ENCODE measurements around the gene SH2D5.

SH2D5 gene

DNA sequence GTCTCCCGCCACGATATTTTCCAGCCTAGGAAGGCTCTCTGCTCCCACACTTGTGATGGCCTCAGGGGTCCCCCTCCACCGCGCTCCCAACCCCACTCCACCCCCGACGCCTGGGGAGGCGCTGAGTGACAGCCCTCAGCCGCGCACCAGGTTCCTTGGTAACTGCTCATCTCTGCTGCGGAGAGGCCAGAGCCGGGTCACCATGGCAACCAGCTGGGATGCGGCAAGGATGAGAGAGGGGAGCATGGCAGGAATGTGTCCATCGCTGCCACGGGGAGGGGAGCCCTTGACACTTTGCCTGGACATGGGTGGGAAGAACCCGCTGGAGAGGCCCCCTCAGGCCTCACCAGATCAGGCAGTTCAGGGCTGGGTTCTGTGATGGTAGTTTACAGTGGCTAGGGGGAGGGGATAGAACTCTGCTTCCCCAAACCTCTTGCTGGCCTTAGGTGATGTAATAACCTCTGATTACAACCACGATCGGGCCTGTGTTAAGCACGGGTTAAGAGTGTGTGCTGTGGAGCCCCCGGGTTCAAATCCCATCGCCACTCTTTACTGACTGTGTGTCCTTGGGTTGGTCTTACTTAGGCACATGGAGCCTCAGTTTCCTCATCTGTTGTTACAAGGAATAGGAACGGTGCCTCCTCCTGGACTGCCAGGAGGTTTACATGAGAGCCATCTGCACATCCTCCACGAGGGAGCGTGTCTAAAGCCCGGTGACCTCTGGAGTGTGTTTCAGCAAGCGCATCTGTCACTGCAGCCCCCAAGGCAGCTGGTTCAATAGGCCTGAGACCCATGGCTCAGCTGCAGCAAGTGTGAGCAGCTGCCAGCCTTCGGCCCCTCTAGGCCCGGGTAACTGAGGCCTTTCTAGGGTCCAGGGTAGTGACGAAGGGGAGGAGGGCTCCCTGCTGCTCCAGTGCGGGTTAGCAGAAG lies 21.0 kb downstream of the SH2D5 start:
- no peak for DNase-seq

DNA sequence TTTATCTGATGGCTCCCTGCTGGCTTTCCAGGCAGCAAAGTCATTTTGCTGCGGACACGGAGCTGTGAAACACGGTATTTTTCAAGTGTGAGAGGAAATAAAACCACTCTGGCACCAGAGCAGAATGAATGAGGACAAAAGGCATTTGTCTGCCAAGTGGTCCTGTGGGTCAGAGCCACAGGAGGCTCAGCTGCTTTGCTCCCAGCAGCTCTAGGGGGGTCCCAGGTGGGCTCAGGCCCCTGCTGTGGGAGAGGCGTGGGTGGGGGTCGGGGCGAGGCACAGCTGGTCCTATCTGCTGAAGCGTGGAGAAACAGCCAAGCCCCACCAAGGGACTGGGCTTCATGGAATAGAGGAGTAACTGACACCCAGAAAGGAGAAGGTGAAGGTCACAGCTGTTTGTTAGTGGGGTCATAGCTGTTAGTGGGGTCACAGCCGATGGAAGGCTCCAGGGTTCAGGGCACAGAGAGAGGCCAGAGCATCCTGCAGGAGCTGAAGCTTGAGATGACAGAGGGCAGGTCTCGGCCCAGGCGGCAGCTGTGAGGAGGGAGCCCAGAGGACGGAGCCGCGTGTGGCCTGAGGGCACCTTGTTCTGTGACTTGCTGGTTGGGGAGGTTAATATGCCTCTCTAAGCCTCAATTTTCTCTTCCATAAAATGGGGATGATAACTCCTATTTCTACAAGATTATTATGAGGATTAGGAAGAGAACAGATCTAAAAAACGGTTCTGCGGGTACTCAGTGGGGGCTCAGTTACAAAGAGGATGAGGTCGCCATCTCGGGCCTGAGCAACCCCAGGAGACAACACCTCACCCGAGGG lies 21.8 kb downstream of the SH2D5 start:
- DNase-seq = no peak

DNA sequence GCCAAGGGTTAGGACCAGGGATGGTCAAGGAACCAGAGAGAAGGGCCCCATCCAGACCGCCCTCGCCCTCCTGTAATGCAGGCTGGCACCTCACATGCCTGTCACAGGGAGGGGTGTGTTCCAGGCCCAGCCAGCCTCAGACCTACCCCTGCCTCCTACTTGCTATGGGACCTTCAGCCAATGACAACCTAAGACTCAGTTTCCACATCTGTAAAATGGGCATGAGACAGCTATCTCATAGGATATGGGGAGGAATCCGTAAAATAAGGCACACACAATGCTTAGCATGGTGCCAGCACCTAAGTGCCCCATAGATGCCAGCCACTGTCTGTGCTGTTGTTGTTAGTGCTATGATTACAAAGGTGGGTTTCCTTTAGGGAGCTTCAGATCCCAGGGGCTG lies 22.6 kb downstream of the SH2D5 start:
- no peak for DNase-seq

DNA sequence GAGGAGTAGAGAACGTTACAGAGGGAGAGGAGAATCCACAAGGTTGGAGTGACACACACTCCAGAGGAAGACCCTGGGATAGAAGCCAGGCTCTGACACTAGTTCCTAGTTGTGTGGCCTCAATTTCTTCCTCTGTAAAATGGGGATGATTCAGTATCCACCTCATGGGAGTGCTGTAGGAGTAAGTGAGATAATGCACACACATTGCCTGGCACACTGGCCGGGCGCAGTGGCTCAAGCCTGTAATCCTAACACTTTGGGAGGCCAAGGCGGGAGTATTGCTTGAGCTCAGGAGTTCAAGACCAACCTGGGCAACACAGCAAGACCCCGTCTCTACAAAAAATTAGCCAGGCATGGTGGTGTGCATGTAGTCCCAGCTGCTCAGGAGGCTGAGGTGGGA lies 23.6 kb downstream of the SH2D5 start:
- DNase-seq = no peak

DNA sequence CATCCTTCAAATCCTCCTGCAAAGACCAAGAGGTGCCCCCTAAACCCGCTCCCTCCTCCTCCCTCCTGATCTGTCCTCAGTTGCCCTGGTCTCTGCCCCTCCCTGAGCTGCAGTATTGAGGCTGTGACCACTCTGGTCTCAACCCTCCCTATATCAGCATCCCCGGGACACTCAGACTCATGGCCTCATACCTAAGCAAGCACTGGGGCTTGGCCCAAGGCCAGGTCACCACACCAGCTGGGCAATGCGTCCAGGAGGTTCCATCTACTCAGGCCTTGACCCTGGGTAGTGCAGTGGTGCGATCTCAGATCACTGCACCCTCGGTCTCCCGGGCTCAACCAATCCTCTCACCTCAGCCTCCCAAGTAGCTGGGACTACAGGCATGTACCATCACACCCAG lies 24.4 kb downstream of the SH2D5 start:
- DNase-seq = no peak

DNA sequence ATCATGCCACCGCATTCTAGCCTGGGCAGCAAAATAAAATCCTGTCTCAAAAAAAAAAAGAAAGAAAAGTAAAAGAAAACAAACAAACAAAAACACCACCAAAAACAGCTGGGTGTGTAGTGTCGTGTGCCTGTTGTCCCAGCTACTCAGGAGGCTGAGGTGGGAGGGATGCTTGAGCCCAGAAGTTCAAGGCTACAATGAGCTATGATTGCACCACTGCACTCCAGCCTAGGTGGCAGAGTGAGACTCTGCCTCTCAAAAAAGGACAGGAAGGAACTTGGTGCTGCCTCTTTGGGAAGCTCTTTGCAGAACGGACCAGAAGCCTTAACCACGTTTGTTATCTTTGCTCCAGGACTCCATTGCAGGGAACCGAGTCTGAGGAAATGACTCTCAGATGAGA lies 25.7 kb downstream of the SH2D5 start:
- no peak for DNase-seq

DNA sequence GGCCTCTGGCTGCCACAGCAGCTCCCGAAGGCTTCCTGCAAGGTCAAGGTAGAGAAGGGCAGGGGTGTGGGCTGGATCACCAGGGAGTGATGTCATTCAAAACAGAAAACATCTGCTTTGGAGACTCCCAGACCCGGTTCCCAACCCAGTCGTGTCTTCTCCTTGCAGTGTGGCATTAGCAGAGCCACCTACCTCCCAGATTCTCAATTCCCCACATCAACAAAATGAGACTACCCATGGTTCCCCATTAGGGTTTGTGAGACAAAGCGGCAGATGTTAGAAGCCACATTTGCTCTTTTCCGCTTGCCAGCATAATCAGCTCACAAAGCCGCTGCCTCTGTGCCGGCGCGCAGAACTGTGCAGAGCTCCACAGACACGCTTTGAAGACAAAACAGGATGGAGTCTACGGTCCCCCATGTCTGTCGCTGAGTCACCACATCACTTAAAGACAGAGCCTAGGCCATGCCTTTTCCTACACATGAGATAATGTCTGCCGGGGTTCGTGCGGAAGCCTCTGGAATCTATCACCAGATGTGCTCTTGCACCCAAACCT lies 27.2 kb downstream of the SH2D5 start:
- DNase-seq = no peak

DNA sequence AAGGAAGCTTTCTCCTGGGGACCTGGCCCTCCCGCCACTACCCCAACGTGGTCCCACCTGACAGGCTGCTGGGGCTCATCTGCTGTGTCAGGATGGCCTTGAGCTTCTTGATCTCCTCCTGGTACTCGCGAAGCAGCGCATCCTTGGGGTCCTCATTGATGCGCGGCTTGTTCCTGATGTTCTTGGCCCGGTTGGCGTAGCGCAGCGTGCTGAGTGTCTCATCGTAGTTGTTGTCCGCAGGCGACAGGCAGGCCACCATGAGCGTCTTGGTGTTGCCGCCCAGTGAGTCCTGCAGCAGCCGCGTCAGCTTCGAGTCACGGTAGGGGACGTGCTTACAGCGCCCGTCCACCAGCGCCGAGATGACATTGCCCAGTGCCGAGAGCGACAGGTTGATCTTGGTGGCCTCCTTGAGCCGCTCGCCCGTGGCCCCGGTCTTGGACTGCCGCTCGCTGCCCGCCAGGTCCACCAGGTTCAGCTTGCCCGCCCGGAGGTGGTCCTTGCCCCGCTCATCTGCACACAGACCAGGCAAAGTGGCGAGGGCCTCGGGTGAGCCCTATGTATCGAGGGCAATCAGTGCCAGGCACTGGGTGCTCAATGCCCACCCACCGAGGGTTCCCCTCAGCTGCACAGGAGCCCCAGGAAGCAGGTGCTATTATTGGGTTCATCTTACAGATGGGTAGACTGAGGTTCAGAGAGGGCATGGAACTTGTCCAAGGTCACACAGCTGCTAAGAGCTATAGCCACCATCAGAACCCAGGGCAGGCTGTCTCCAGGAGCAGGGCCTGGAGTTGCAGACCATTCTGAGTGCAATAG lies 27.9 kb downstream of the SH2D5 start:
- DNase-seq = no peak

DNA sequence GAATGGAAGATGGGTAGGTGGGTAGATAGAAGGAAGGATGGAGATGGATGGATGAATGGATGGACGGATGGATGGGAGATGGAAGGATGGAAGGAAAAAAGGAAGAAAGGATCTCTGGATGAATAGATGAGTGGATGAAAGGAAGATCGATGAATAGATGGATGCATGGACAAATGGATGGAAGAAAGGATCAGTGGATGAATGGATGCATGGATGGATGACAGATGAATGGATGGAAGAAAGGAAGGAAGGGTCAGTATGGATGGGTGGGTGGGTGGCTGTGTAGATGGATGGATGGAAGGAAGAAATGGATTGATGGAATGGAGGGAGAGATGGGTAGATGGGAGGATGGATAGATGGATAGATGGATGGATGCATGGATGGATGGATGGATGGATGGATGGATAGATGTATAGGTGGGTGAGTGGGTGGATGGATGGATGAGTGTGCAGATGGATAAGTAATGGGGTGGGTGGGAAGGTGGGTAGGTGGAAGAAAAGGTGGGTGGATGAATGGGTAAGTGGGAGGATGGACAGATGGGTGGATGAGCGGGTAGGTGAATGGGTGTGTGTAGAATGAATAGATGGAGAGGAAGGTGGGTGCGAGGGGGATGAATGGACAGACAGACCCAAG lies 29.3 kb downstream of the SH2D5 start:
- DNase-seq = no peak

DNA sequence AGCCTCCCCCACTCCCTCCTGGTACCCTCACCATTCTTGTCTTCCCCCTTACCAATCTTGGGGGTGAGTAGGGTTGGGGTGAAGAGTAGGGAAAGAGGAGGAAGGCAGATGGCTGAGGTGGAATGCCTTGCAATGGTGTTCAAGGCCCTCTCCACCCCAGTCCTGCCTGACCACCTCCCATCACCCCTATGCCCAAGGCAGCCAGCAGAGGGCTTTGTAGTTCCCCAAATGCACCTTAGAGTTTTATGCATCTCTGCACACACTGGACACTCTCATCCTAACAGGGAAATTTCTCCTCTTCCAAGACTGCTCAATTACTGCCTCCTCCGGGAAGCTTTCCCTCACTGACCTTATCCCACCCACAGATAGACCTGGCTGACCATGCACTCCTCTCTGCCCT lies 30.1 kb downstream of the SH2D5 start:
- DNase-seq = no peak

DNA sequence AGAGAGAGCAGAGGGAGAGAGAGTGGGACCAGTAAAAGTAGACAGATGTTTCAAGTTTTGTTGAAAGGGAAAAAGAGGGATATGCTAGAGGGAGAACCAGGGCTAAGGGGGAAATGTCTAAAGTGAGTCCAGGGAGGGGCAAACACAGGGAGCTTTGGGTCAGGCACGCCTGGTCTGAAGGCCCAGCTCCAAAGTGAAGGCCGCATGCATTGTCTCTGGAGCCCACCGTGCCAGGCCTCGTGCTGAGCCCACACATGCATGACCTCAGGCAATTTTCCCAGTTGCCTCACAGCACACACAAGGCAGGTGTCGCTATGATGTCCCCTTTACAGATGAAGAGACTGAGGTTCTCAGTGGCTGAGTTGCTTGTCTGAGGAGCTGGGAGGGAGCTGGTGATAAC lies 30.7 kb downstream of the SH2D5 start:
- no peak for DNase-seq

DNA sequence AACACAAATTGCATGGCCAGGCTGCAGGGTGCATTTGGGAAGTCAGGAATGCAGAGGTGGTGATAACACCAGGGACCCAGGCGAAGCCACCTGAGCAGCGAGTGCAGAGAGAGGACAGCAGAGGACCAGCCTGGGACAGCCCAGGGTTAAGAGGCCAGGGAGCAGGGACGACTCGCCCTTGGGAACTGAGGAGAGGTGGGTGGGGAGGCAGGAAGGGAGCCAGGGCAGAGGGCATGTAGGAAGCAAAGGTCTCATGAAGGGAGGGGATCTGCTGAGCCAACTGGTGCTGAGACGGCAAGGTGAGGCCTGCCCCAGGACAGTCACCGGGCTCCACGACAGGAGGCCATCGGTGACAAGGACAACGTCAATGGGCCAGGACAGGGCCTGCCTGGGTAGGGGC lies 31.1 kb downstream of the SH2D5 start:
- no peak for DNase-seq

DNA sequence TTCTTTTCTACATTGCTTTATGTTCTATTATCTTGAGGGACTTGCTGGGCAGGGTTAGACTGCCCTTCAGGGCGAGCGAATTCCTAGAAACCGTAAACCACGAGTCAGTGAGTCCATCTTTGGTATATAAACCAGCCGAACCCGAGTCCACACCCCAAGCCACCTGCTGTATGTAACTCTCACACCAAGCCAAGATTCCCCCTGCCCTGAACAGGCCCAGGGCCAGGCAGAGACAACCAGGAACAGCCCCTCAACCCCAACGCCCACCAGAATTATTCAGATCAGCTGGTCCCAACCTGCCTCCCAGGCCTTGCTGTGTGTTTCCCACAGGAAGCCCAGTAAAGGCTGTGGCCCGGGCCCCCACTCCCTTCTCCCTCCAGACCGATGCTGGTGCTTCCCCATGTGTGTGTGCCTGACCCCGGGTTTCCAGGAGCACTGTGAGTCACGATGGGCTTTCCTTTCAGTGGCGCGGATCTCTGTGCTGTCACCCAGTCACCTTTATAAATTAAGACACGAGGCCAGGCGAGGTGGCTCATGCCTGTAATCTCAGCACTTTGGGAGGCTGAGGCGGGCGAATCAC lies 31.8 kb downstream of the SH2D5 start:
- no peak for DNase-seq

DNA sequence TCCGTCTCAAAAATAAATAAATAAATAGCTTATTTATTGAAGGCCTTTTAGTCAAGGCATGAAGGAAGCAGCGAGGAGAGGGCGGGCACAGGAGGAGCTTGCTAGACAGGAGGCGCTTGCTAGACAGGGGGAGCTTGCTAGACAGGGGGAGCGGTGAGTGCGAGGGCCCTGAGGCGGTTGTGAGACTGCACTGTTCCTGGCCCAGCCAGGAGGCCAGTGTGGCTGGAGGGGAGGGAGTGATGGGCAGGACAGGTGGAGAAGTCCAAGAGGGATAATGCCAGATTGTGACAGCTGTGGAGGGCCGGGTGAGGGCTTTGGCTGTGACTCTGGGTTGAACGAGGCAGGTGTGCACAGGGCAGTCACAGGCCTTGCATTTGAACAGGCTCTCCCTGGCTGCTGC lies 32.9 kb downstream of the SH2D5 start:
- DNase-seq = no peak

DNA sequence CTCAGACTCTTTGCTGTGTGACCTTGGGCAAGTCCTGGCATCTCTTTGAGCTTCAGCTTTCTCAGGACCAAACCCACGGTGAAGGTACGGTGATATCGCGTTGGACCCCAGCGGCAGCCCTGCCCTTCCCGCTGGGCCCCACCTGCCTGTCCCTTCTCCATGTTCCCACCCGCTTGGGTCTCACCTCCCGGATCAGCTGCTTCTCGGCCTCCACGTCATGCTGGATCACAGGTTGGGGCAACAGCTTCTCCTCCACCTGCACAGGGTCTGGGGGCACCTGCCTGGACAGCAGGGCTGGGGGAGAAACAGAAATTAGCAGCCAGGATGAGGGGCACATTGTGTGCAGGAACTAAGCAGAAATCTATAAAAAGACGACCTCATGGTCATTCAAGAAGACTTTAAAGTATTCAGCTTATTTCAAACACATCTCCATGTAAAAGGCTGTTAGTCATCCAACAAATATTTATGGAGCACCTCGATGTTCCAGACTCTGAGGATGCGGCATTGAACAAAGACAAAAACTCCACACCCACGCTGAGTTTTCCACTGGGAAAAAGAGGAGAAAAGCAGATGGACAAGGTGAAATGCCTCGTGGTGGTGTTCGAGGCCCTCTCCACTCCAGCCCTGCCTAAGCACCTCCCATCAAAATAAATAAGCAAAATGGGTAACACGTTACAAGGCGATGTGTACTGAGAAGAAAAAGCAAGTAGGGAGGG lies 34.1 kb downstream of the SH2D5 start:
- no peak for DNase-seq

DNA sequence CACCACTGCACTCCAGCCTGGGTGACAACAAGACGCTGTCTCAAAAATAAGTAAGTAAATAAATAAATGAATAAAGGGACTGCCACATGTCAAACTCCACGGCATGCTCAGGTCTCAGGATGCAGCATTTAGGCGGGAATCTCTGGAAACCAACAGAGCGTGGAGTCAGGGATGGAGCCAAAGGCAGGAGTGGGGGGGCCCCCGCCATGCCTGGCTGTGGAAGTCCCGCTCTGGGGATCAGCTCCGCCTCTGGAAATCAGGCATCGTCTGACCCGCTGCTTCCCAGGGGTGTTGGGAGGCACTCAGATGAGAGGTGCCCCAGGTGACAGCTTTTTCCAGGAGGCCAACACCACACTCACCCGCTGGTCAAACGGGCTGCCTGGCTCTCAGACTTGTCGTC lies 34.9 kb downstream of the SH2D5 start:
- no peak for DNase-seq

DNA sequence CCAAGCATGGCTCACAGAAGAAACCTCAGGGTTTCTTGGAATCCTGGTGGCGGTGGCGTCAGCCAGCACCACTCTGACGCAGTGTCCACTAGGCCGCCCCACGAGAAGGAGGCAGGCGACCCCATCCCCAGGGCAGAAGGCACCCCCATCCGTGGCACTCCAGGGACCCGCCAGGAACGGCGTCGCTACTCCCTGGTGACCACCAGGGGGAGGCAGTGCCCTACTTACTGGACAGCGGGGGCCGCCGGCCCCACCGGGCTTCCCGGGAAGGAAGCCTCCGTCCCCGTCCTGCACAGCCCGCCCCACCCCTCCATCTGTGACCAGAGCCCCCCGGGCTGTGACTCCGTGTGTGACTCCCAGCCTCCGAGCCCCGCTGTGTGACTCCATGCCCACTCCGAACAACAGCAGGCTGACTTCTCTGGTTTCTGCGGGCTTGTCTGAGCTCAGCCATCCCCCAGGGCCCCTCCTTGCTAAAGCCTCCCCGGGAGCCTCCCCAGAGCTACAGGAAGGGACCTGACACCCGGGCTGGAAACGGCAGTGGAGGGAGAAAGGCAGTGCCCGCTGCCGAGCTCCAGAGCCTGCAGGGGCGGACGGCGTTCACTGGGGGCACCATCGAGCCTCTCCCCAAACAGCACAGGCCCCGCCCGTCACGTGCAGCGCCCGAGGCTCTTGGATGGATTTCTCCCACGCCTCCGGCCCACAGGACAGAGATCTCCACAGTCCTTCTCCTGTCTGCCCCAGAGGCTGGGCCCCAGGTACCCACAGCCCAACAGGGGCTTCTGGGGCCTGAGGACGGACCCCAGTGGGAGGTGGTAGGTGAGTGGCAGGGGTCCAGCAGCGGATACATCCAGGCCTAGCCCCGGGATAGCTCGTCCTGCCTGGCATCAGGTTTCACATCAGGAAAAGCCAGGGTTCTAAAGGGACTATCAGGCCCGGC lies 35.8 kb downstream of the SH2D5 start:
- peak; percentile 73 for DNase-seq

DNA sequence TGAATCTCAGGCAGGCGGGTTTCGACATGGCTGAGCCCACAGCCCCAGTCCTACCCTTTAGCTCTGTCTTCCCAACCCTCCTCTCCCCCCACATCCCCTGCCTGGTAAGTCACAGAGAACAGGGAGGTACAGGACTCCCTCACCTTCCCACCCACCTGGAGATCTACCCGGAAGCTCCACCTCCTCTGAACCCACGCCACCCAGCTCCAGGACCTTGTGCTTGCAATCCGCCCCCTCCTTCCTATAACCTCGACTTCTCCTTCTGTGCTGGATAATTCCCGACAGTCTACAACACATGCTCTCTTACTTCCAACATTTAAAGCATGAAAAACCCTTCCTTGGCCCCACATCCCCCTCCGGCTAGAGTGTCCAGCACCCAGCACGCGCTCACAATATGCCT lies 37.0 kb downstream of the SH2D5 start:
- no peak for DNase-seq

DNA sequence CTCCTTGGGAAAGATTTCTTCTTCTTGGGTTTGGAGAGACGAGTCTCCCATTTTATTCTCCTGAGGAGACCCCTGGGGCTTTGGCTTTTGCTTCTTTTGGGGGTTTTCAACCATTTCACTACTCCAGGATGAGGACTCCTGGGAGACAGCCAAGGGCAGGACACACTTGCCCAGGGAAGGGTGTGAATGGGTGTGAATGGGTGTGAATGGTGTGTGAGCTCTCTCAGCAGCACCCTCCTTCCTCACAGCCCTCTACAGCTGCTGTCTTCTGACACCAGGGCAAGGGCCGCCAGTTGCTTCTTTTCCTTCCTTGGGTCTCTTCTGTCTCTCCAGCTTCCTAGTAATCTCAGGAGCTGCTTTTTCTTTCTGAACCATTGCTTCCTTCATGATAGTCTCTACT lies 38.9 kb downstream of the SH2D5 start:
- DNase-seq = no peak

DNA sequence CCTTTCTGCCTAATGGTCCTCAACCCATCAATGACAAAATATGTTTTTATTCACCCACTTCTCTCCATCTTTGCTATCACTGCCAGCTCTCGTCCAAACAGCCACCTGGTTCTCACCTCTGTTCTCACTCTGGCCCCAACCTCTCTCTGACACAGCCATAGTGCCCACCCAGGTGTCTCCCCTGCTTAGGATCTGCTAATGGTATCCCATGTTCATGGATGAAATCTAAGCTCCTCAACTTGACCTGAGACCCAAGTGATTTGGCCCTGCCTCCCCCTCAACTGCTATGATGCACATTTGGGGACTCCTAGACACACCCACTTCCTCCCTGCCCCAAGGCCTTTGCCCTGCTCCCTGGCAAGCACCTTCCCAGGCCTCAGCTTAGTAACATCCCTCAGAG lies 40.6 kb downstream of the SH2D5 start:
- DNase-seq = no peak
